DMS79 (cell line): ENCODE measurements around the gene INTS6.

ENCODE experiments used
- DNase-seq: peaks from one replicate; lab custom pipeline; 2025; lab: John Stamatoyannopoulos, UW

The INTS6 gene

DNA sequence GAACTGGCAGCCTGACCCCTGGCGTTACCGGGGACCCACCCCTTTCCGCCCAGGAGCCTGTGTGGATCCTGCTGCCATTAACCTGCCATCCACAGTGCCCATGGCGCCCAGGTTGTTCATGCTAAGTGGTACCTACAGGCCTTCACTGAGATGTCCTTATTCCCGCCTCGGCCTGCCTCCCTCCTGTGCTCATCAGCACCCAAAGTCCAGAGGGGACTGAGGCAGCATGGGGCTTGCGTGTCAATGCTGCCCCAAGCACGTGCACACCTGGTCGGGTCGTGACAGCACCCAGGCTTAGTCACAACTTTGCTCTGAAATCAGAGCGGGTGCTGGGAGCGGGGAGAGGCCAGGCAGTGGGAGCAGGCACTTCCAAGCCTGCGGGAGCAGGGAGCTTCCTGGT is 3.7 kb upstream of the INTS6 start:
- DNase-seq = no peak

DNA sequence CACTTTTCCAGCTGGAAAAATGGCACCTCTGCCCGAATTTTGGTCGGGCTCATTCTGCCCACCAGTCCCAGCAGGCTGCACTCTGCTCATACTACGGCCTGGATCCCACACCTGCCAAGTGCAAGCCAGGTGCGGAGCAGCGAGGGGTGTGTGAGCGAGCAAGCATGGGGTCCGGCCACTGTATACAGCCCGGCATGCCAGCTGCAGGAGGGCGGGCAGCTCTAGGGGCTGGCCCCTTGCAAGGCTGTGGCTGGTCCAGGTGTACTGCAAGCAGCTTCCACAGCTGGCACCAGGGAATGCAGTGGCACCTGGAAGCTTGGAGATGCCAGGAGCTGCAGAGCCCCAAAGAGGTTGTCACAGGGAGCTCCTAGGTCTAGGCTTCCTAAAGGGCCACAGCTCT is 2.7 kb upstream of the INTS6 start:
- DNase-seq = no peak

DNA sequence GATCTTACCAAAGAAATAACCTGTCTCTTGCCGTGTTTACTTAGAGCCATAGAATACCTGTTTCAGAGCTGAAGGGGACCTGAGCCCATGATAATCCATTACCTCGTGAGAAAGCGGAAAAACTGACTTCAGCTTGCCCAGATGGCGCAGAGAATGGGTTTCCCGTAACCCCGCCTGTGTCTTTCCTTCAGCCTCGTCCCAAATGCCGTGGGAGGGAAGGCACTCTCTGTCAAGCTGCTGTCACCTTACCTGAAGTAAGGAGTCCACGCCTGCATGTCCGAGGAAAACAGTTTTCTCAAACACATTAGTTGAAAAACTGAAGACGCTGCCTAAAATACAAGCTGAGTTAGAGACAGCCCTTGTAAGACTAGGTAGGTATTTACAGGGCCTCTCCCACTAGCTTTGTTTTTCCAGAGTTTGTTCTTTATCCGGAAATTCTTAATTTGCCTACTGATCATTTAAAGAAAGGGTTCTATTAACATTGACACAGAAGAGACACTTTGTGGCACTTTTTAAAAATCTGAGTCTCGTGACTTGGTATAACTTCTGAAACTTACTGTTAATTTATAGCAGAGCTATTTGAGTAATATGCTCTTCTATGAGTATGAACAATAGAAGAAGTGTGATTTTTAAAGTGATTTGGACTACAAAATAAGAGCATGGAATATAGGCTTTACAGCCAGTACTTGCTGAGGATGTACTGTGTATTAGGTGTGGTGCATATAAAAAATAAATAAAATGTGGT is 1.3 kb upstream of the INTS6 start:
- no peak for DNase-seq

DNA sequence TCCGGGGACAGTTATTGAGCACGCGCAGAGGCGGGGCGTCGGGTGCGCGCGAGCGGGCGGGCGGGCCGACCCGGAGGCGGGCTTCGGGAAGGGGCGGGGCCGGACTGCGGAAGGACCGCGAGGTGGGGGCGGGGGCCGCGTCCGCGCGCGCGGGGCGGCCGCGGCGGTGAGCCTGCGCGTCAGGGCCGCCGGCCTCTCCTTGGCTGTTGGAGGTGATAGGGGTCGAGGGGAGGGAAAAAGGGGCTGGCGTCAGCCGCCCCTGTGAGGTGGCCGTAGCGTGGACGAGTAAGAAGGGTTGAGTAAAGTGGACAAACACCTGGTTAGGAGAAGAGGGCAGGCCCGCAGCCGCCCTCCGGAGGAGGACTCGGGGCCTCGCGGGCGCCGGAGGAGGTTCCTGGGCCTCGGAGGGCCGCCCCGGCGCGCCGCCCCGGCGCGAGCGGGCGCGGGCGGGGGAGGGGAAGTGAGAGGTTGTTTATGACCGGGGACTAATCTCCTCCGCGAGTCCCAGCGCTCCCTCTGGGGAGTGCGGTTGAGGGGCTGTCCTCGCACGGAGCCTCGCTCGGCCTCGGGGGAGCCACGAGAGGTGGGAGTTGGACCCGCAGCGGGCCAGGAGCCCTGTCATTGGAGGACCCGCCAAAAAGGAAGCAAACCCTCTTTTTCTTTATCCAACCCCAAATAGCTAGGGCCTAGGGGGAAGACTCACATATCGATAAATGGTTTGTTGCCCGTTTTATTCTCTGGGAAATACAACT is 547 bp upstream of the INTS6 start:
- DNase-seq = peak; percentile 61

DNA sequence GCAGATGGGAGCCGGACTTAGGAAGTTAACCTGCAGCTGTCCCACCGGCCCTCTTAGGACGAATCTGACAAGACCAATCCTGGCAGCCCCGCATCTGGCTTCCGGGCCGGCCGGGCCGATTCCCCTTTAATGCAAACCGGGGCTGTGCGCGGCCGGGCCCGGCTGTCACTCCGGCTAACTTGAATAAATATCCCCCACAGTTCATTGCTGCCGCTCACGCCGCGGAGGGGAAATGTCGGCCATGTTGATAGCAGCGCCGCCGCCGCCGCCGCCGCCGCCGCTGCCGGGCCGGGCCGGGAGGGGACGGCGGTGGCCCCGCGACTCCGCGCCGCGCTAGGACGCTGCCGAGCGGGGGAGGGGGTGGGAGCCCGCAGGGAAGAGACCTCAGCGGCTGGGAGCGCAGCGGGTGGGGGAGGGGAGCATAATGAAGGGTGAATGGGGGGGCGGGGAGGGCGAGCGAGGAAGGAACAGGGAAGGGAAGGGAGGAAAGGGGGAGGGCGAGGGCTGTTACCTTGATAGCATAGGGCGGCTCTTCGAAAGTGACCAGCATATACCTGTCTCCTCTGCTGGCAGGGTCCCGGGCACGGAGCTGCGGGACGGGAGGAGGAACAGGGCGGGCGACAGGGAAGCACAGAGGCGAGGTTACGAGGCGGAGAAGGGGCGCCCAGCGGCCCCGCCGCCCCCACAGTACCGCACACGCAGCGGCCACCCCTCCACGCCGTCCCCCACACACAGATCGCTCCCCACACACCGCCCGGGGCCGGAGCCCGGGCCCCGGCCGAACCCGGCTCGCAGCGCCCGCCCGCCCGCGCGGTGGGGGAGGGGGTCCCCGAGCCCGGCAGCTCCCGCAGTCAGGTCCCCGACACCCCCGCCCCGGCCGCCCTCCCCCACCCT is 1.1 kb downstream of the INTS6 start:
- DNase-seq = peak; percentile 16

DNA sequence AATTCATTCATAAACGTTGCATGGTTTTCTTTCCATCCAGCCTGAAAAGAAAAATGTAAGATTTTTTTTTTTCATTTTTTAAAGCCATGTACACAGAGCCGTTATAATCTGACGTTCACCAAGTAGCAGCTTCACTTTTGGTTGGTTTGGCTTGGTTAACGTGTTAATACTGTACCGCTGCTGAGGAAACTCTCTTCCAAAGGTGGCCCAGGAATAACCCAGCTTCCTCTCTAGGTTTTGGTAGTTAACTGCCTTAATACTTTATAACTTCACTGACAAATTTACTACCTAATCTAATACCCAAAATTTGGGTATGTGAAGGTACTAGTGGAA is 1.7 kb downstream of the INTS6 start:
- DNase-seq = no peak

DNA sequence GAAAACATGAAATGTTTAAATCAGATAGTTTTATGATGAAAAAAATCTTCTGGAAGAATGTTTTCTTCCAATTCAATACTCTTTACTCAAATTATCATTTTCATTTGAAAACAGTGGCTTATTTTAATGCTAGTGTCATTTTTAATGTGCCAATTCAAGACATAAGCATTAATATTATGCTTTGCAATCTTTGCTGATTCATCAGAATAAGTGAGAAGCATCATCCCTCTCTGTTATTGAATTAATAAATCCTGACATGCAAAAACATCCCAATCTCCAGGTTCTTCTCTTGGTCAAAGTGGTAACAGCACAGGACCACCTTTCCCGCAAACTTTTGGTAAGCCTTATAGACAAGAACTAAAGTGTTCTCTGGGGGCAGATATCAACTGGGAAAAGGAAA is 3.8 kb downstream of the INTS6 start:
- no peak for DNase-seq

DNA sequence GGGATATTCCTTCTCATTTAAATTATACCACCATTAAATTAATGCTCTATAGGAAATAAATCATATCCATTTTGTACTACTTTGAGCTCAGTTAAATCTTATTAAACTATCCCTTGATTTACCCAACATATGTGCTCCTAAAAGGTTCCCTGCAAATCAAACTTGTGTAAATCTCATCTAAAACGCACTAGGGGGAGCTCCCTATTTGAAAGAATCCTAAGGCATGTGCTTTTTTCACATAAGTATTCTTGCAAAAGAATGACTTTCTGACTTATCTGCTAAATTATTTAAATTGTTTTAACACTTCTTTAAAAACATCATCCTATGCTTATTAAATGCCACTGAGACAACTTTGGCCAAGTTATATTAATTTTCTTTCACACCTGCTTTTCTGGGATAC is 7.9 kb downstream of the INTS6 start:
- no peak for DNase-seq

DNA sequence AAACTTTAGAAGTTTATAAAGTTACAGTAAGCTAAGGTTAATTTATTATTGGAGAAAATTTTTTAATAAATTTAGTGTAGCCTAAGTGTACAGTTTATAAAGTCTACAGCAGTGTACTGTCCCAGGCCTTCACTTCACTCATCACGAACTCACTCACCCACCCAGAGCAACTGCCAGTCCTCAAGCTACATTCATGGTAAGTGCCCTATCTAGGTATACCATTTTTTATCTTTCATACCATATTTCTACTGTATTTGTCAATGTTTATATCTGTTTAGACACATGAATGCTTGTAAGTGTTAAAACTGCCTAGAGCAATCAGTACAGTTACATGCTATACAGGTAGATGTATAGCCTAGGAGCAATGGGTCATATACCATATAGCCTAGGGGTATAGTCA is 12.5 kb downstream of the INTS6 start:
- no peak for DNase-seq

DNA sequence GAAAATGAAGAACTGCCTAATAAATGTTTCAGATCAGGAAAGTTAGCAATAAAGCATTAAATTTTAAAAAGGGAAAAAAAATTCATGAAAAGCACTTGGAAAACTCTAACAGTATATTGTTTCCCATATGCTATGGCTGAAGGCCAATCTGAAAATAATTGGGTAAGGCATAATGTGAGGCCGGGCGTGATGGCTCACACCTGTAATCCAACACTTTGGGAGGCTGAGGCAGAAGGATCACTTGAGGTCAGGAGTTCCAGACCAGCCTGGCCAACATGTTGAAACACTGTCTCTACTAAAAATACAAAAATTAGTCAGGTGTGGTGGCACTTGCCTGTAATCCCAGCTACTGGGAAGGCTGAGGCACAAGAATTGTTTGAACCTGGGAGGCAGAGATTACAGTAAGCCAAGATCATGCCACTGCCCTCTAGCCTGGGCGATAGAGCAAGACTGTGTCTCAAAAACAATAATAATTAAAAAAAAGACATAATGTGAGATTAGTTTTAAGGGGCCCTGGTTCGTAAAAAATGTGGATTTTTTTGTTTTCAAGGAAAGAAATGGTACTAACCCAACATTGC is 15.2 kb downstream of the INTS6 start:
- DNase-seq = no peak

DNA sequence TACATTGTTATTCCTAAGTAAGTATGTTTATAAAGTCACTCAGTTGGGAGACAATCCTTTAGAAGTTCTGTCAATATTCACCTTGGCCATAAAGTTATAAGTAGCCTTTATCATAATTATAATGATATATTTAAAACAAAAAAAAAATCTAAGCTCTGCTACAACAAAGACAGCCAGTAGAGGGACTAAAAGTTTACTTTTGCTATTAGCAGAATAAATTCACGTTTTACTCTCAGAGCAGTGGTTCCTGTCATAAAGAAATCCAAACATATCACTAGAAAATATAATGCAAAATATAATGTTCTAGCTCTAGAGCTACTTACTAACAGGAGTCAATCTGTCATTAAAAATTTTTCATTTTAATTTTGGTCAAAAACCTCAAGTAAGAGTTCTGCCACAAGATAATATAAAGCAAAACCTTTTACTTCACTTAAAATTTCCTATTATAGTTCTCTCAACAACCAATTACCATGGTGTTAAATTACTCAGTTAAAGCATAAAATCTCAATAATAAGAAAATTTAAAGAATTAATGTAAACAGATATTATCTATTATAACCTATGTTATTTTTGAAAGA is 17.7 kb downstream of the INTS6 start:
- no peak for DNase-seq

DNA sequence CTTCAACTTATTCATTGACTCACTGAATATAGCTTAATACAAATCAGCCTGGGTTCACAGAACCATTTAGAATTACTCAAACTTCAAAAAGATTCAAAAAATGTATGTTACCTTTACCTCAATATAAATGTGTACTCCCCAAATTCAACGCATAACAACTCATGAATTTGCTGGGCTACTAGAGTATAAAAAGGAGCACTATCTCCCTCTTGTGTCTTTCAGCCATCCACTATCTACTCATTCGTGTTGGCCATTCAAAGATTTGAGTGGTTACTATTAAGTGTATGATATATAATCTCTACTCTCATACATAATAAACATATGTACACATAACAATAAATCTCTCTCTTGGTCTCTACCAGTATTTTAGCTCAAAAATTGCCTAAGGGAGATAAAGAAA is 20.3 kb downstream of the INTS6 start:
- DNase-seq = no peak

DNA sequence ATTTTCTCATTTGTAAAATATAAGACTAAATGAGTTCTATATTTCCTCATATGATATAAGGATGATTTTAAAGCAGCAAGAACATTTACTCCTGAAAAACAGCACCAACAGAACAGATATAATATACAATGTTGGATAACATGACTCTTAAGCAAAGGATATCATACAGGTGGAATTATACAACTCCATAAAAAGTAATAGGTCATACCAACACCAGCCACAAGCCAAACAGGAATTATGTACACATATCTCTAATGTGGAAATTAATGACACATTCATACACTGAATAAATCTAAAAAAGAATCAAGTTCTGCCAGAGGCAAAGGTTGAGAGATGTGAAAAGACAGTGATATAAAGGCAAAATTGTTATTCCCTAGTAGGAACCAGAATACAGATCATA is 25.9 kb downstream of the INTS6 start:
- no peak for DNase-seq

DNA sequence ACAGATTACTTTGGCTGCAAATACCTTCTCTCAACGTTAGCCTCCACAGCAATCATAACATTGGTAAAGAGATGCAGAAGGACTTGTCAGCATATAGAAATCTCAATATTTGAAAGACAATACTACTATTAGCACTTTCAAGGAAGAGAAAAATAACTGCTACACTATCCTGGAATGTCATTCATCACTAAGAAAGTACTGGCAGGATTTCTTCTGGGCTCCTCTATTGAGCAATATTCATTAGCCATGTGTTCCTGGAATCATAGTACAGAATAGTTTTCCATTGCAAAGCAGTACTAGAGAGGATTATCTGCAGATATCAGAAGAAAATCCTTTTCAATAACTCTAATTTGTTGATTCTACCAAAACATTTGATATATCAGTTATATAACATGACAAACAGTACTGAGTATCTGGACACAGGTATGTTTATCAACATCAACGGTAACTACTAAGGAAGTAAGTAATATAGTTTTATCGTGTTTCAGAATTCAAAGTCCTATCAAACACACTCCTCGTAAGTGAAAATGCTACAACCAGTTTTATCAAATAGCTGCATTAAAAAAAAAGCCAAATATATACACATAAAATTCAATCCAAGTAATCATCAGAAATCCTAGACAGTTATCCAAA is 27.3 kb downstream of the INTS6 start:
- no peak for DNase-seq

DNA sequence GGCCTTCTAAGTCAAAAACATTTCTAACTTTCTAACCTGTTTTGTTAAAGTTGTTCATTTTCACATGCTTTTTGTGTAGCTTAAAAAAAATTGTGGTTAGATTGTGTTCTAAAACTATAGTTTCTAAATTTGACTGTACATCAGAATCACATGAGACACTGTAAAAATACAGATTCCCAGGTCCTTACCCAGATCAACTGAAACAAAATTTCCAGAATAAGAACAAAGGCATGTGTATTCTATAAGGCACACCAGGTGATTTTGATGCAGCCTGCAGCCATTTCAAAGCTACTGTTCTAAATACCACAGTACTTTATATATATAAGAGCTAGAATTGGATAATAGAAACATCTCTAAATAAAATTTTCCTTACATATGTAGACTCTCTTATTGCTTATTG is 29.1 kb downstream of the INTS6 start:
- DNase-seq = no peak

DNA sequence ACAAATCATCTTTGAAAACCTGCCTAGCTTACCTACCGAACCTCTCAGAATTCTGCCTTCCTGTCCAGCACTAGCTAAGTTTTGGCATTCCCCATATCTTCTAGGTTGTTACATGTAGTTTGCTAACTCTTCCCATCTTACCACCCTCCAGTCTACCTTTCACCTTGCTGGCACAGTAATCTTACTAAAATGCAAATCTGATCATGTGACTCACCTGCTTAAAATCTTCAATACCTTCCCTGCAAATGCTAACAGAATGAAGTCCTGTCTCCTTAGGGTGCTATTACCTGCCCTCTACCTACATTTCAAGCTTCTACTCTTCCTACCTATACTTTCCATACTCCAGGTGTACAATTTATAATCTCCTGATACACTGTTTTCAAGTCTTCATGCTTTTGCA is 30.4 kb downstream of the INTS6 start:
- DNase-seq = no peak

DNA sequence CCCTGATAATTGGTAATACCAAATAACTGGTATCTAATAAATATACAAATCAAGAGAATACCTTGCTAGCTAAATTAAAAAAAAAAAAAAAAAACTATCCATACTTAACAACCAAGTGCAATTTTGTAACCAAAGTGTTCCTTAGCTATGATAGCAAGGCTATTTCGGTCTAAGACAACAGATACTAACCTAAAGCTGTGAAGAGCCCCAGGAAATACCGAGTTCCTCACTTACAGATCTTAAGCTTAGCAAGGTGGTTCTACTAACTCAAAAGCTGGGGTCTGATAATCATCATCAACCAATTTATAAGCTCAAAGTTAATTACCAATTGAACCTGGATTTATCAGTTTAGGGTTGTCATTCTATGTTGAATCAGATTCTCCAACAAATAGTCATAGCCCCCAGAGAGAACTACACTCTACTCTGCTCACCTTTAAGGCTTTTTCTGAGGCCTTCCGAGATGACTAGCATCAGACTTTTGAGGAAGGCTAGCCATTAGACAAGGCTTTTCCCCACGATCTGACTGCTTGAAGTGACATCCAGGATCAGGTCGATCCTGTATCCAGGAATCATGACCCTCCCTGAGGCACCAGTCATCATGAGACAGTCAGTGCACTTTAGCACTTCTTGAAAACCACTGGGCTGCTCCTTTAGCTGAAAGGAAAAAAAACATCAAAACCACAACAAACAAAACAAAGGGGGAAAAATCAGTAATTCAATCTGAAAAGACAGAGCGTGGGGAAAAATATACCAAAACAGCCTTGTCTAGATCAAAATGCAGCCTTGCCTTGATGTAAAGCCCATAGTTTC is 31.9 kb downstream of the INTS6 start:
- DNase-seq = no peak

DNA sequence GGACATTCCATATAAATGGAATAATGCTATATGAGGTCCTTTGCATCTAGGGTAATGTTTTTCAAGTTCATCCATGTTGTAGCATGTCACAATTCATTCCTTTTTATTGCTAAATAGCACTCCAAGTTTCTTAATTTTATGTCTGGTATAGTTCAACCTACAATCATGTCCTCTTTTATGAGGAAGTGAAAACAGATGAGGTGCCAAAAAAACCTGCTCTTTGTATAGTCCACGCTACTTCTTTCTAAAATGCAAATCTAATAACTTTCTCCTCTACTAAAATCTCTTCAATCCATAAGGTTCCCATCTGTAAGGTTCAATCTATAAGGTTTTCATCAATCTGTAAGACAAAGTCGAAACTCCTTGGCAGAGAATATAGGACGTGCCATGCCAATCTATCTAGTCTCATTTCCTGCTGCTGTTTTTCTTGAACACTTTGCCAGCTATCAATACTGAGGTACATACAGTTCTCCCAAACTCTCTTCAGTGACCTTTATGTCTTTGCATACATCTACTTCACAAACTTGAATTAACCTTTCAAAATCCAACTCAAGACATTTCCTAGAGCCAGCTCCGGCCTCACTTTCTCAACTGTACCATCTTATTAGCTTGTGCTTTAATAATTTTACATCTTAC is 33.7 kb downstream of the INTS6 start:
- DNase-seq = no peak

DNA sequence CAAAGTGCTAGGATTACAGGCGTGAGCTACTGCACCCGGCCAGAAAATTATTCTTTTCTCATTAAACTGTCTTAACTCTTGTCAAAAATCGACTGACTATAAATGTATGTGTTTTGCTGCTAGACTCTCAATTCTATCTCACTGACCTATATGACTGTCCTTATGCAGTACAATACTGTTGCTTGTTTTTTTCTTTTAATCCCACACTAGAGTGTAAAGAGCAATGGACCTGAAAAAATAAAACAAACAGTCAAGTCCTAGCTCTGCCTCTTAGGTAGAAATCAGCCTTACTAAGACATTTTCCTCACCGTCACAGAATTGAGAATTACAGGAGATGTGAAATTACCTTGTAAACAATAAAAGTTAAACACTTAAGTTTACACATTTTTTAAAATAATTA is 35.1 kb downstream of the INTS6 start:
- DNase-seq = no peak

DNA sequence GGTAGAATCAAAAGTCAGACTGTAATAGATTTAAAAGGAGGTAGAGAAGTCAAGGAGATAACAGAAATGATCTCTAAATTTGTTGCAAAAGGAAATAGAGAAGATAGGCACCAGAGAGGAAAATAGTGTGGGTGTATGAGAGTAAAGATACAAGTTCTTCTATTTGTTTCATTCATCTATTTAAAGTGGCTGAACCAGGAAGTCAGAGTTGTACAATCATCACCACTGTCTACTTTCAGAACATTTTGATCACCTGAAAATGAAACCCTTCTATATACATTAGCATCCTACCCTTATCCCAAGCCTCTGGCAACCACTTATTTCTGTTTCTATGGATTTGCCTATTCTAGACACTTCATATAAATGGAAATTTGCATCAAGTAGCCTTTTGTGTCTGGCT is 36.7 kb downstream of the INTS6 start:
- no peak for DNase-seq
